Measurements from ENCODE around the gene MTF2. TPM values are rescaled to one million over a fixed set of nuclear protein-coding genes. Genes with fewer than 3 reads are reported as not detected.
"Not testable (repeated sequence)": the region's sequence is repeated elsewhere in the genome, so short reads cannot be mapped to it uniquely, and the experiment has no call there.

The MTF2 gene
- total RNA-seq, 1 experiment from 2014 or later = 47.1 TPM

DNA sequence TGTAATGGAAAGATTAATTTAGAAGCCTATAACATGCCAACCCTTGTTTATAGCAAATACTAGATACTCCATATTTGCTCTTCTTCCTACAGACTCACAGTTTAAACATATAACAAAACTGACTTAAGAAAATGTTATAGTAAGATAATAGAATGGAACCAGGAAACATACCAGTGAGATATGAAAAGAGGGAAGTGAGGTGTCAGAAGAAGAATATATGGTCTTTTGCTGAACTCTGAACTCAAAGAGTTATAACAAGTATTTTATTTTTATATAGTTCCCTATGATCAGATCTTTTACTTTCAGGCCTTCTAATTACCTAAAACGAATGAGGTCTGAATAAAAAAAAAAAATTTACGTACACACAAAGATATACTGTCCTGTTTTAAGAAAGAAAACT lies 80.3 kb downstream of the MTF2 start:
- no peaks in the 10 kb centered on the region for H3K4me1 Mint-ChIP-seq (ENCODE audit: low read depth, unreplicated experiment)
- CTCF ChIA-PET = no interaction called here
- no TSS peak for BruUV-seq (replicated peaks)
- intact Hi-C loops (cut with micrococcal nuclease; ENCODE audit: unreplicated experiment) = no loop called here
- no peaks in the 10 kb centered on the region for H3K9me3 Mint-ChIP-seq (ENCODE audit: low read depth, unreplicated experiment)
- H3K27me3 Mint-ChIP-seq (ENCODE audit: unreplicated experiment) = no peaks in the 10 kb centered on the region
- TF ChIP-seq, protein P1, sequence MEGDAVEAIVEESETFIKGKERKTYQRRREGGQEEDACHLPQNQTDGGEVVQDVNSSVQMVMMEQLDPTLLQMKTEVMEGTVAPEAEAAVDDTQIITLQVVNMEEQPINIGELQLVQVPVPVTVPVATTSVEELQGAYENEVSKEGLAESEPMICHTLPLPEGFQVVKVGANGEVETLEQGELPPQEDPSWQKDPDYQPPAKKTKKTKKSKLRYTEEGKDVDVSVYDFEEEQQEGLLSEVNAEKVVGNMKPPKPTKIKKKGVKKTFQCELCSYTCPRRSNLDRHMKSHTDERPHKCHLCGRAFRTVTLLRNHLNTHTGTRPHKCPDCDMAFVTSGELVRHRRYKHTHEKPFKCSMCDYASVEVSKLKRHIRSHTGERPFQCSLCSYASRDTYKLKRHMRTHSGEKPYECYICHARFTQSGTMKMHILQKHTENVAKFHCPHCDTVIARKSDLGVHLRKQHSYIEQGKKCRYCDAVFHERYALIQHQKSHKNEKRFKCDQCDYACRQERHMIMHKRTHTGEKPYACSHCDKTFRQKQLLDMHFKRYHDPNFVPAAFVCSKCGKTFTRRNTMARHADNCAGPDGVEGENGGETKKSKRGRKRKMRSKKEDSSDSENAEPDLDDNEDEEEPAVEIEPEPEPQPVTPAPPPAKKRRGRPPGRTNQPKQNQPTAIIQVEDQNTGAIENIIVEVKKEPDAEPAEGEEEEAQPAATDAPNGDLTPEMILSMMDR (IDR thresholded peaks at IDR 0.05; ENCODE audit: unreplicated experiment) = no peak
- peaks cover 39% of the 10 kb centered on the region for H3K36me3 Mint-ChIP-seq (ENCODE audit: insufficient read depth, unreplicated experiment)
- H3K27ac Mint-ChIP-seq (ENCODE audit: unreplicated experiment) = no peak overlapping the region
- no peak overlapping the region for H3K4me3 Mint-ChIP-seq (ENCODE audit: low read depth, unreplicated experiment)
- no peak for DNase-seq

DNA sequence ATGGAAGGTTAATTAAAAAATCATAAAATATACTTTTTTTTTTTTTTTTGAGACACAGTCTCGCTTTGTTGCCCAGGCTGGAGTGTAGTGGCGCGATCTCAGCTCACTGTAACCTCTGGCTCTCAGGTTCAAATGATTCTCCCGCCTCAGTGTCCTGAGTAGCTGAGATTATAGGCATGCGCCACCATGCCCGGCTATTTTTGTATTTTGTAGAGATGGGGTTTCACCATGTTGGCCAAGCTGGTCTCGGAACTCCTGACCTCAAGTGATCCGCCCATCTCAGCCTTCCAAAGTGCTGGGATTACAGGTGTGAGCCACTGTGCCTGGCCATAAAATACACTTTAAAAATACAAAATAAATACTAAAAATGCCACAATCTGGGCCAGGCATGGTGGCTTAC lies 84.2 kb downstream of the MTF2 start:
- BruUV-seq (replicated peaks); H3K27me3 Mint-ChIP-seq (ENCODE audit: unreplicated experiment); H3K4me3 Mint-ChIP-seq (ENCODE audit: low read depth, unreplicated experiment); H3K27ac Mint-ChIP-seq (ENCODE audit: unreplicated experiment); H3K4me1 Mint-ChIP-seq (ENCODE audit: low read depth, unreplicated experiment); H3K9me3 Mint-ChIP-seq (ENCODE audit: low read depth, unreplicated experiment); DNase-seq; intact Hi-C loops (cut with micrococcal nuclease; ENCODE audit: unreplicated experiment); CTCF ChIA-PET: not testable (repeated sequence)
- H3K36me3 Mint-ChIP-seq (ENCODE audit: insufficient read depth, unreplicated experiment) = peaks cover 24% of the 10 kb centered on the region

DNA sequence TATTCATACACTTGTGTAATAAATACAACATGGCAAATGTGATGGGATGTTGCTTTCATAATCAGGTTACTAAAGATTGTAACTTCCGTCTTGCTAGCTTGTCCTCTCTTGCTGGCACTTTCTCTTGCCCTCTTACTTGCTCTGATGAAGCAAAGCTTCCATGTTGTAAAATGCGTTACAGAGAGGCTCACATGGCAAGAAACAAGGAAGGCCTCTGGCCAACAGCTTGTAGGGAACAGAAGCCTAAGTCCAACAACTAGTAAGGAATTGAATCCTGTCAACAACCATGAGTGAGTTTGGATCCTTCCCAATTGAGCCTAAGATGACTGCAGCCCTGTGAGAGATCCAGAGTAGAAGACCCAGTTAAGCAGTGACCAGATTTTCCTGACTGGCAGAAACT lies 85.7 kb downstream of the MTF2 start:
- Mint-ChIP-seq H3K27me3 (ENCODE audit: unreplicated experiment) (no peaks in the 10 kb centered on the region), H3K4me1 (ENCODE audit: low read depth, unreplicated experiment) (peaks cover 6% of the 10 kb centered on the region), H3K4me3 (ENCODE audit: low read depth, unreplicated experiment) (no peak overlapping the region), H3K27ac (ENCODE audit: unreplicated experiment) (no peak overlapping the region), H3K36me3 (ENCODE audit: insufficient read depth, unreplicated experiment) (peaks cover 24% of the 10 kb centered on the region), H3K9me3 (ENCODE audit: low read depth, unreplicated experiment) (peaks cover 7% of the 10 kb centered on the region)
- CTCF ChIA-PET = no interaction called here
- intact Hi-C loops (cut with micrococcal nuclease; ENCODE audit: unreplicated experiment) = no loop called here
- BruUV-seq (replicated peaks) = no TSS peak
- no peak for DNase-seq
- TF ChIP-seq, protein P1 (IDR thresholded peaks at IDR 0.05; ENCODE audit: unreplicated experiment) = no peak

DNA sequence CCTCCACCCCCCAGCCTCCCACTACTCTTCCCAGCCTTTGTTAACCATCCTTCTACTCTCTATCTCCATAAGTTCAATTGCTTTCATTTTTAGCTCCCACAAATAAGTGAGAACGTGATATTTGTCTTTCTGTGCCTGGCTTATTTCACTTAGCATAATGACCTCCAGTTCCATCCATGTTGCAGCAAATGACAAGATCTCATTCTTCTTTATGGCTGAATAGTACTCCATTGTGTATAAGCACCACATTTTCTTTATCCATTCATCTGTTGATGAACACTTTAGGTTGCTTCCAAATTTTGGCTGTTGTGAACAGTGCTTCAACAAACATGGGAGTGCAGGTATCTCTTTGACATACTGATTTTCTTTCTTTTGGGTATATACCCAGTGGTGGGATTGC lies 86.8 kb downstream of the MTF2 start:
- H3K27ac Mint-ChIP-seq (ENCODE audit: unreplicated experiment); H3K9me3 Mint-ChIP-seq (ENCODE audit: low read depth, unreplicated experiment); intact Hi-C loops (cut with micrococcal nuclease; ENCODE audit: unreplicated experiment); H3K4me3 Mint-ChIP-seq (ENCODE audit: low read depth, unreplicated experiment); BruUV-seq (replicated peaks); H3K27me3 Mint-ChIP-seq (ENCODE audit: unreplicated experiment); DNase-seq; H3K4me1 Mint-ChIP-seq (ENCODE audit: low read depth, unreplicated experiment); CTCF ChIA-PET: not testable (repeated sequence)
- H3K36me3 Mint-ChIP-seq (ENCODE audit: insufficient read depth, unreplicated experiment) = peaks cover 24% of the 10 kb centered on the region

DNA sequence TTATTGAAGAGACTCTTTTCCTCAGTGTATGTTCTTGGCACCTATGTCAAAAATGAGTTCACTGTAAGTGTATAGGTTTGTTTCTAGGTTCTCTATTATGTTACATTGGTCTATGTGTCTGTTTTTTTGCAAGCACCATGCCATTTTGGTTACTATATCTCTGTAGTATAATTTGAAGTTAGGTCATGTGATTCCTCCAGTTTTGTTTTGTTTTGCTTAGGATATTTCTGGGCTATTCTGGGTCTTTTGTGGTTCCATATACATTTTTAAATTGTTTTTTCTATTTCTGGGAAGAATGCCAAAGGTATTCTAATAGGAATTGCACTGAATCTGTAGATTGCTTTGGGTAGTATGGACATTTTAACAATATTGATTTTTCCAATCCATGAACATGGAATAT lies 87.9 kb downstream of the MTF2 start:
- no peak for DNase-seq
- CTCF ChIA-PET = no interaction called here
- peaks cover 6% of the 10 kb centered on the region for H3K4me1 Mint-ChIP-seq (ENCODE audit: low read depth, unreplicated experiment)
- no peaks in the 10 kb centered on the region for H3K27me3 Mint-ChIP-seq (ENCODE audit: unreplicated experiment)
- peaks cover 21% of the 10 kb centered on the region for H3K36me3 Mint-ChIP-seq (ENCODE audit: insufficient read depth, unreplicated experiment)
- peaks cover 7% of the 10 kb centered on the region for H3K9me3 Mint-ChIP-seq (ENCODE audit: low read depth, unreplicated experiment)
- intact Hi-C loops (cut with micrococcal nuclease; ENCODE audit: unreplicated experiment) = no loop called here
- H3K4me3 Mint-ChIP-seq (ENCODE audit: low read depth, unreplicated experiment) = no peak overlapping the region
- TF ChIP-seq, protein P1 (IDR thresholded peaks at IDR 0.05; ENCODE audit: unreplicated experiment) = no peak
- H3K27ac Mint-ChIP-seq (ENCODE audit: unreplicated experiment) = no peak overlapping the region
- no TSS peak for BruUV-seq (replicated peaks)

DNA sequence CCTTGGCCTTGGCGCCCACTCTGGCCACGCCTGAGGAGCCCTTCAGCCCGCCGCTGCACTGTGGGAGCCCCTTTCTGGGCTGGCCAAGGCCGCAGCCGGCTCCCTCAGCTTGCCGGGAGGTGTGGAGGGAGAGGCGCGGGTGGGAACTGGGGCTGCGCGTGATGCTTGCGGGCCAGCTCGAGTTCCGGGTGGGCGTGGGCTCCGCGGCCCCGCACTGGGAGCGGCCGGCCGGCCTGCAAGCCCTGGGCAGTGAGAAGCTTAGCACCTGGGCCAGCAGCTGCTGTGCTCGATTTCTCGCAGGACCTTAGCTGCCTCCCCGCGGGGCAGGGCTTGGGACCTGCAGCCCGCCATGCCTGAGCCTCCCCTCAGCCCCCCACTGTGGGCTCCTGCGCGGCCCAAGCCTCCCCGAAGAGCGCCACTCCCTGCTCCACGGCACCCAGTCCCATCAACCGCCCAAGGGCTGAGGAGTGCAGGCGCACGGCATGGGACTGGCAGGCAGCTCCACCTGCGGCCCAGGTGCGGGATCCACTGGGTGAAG lies 91.1 kb downstream of the MTF2 start:
- CTCF ChIA-PET; H3K27ac Mint-ChIP-seq (ENCODE audit: unreplicated experiment); DNase-seq; BruUV-seq (replicated peaks); H3K27me3 Mint-ChIP-seq (ENCODE audit: unreplicated experiment); intact Hi-C loops (cut with micrococcal nuclease; ENCODE audit: unreplicated experiment); H3K4me3 Mint-ChIP-seq (ENCODE audit: low read depth, unreplicated experiment); H3K36me3 Mint-ChIP-seq (ENCODE audit: insufficient read depth, unreplicated experiment); H3K9me3 Mint-ChIP-seq (ENCODE audit: low read depth, unreplicated experiment): not testable (repeated sequence)
- H3K4me1 Mint-ChIP-seq (ENCODE audit: low read depth, unreplicated experiment) = peaks cover 18% of the 10 kb centered on the region

Measured in Calu3 (cell line).